Measurements from ENCODE around the gene RPN2. TPM values are rescaled to one million over a fixed set of nuclear protein-coding genes. Genes with fewer than 3 reads are reported as not detected.

The RPN2 gene
- total RNA-seq, 1 experiment from 2014 or later: 234 TPM

DNA sequence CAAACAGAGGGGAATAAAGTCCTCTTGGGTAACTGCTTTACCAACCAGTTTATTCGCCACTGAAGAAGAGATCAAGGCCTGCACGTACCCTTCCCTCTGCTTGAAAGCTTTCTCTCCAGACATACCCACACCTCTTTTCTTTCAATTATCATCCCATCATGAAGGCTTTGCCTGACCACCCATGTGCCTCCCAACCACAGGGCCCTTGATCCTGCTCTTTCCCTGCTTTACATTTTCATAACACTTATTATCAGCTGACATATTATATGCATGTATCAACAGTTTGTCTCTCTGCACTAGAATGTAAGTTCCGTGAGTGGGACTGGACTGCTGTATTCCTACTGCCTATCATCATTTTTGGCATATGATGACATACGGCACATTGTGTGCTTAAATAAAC is 20.9 kb upstream of the RPN2 start:
- no peak overlapping the region for H3K4me3 Mint-ChIP-seq
- no CpG with 5 or more reads among the region's 4 CpGs for WGBS (ENCODE audit: extremely low coverage, insufficient read length, low lambda C conversion rate)
- H2BK5ac ChIP-seq (ENCODE audit: insufficient read length, low read length): no peak overlapping the region
- H4K5ac ChIP-seq (ENCODE audit: insufficient read length, low read depth, low read length): no peak overlapping the region
- H3K79me2 ChIP-seq (ENCODE audit: insufficient read depth, low read length): no peaks in the 10 kb centered on the region
- H3K14ac ChIP-seq (ENCODE audit: insufficient read depth, low read length): no peak overlapping the region
- no peak overlapping the region for H4K8ac ChIP-seq (replicated peaks; ENCODE audit: insufficient read length, low read depth, low read length)
- no peak overlapping the region for H2AFZ ChIP-seq (ENCODE audit: low read length)
- H3T11ph ChIP-seq (ENCODE audit: low read length): no peak overlapping the region
- no peaks in the 10 kb centered on the region for H3K23me2 ChIP-seq (ENCODE audit: insufficient read length, low read depth, low read length, poor library complexity, severe bottlenecking)
- no peaks in the 10 kb centered on the region for H3K79me1 ChIP-seq (ENCODE audit: insufficient read depth, low read depth, low read length, poor library complexity, severe bottlenecking)
- H3K4ac ChIP-seq (ENCODE audit: low read depth, low read length): no peak overlapping the region
- no peaks in the 10 kb centered on the region; the same call in 1 of the 2 replicates for H3K27me3 Mint-ChIP-seq (ENCODE audit: low read depth)
- no peaks in the 10 kb centered on the region; a peak in 2 of 4 replicates for H3K4me1 Mint-ChIP-seq
- no peak overlapping the region for H3K56ac ChIP-seq (ENCODE audit: insufficient read length, low read depth, low read length)
- H3K36me3 Mint-ChIP-seq (ENCODE audit: insufficient read depth in 1 of 3, low read depth in 3 of 3): no peaks in the 10 kb centered on the region
- no peak overlapping the region for H2BK12ac ChIP-seq (ENCODE audit: insufficient read length, low read depth, low read length)
- H3K27me3 ChIP-seq (ENCODE audit: insufficient read depth, low read length): no peaks in the 10 kb centered on the region
- no peaks in the 10 kb centered on the region for H3K9me3 ChIP-seq (ENCODE audit: control insufficient read depth, low read depth, low read length)
- H4K91ac ChIP-seq (ENCODE audit: insufficient read length, low read depth, low read length): no peak overlapping the region
- H2BK120ac ChIP-seq (ENCODE audit: low read depth, low read length, poor library complexity, severe bottlenecking): no peak overlapping the region
- H3K18ac ChIP-seq (ENCODE audit: insufficient read length, low read depth, low read length): no peak overlapping the region
- no peak overlapping the region for H2BK20ac ChIP-seq (ENCODE audit: low read depth, low read length, poor library complexity, severe bottlenecking)
- no peaks in the 10 kb centered on the region for H3K4me1 ChIP-seq (ENCODE audit: insufficient read depth, low read length)
- no peak overlapping the region for H3K27ac Mint-ChIP-seq
- H3K27ac ChIP-seq (ENCODE audit: insufficient read length, low read depth, low read length): no peak overlapping the region
- no peaks in the 10 kb centered on the region for H4K20me1 ChIP-seq (ENCODE audit: control insufficient read depth, insufficient read depth, insufficient read length)
- H2BK15ac ChIP-seq (ENCODE audit: low read depth, low read length): no peak overlapping the region
- TF ChIP-seq CTCF (conservative IDR thresholded peaks at IDR 0.05): no peak
- H3K9me3 Mint-ChIP-seq: no peaks in the 10 kb centered on the region
- H3K23ac ChIP-seq (ENCODE audit: insufficient read length, low read depth, low read length): no peak overlapping the region
- no peak overlapping the region for H3K9ac ChIP-seq (ENCODE audit: extremely low read depth, insufficient read length, low read length)
- H3K4me2 ChIP-seq (ENCODE audit: insufficient read depth, insufficient read length, low read length): no peak overlapping the region
- no peak for DNase-seq
- no peak overlapping the region for H2AK5ac ChIP-seq (ENCODE audit: insufficient read length, low read length)
